Uterus (tissue), 2 donors: ENCODE measurements around the gene ADPRM.
"Not testable (repeated sequence)": the region's sequence is repeated elsewhere in the genome, so short reads cannot be mapped to it uniquely, and the experiment has no call there.

ENCODE experiments used
- CTCF ChIP-seq, 4 experiments: fragments of 200-600 bp in 2 of 4; fragments of 450-650 bp in 2 of 4; sonication (generic) in 2 of 4; IDR thresholded peaks; one replicate each; pipeline ENCODE4 v1.5.1; 2016 to 2019; ENCODE audit warnings: antibody characterized with exemption in 4 of 4, mild to moderate bottlenecking in 2 of 4, moderate library complexity in 1 of 4
- POLR2A ChIP-seq, 2 donors: fragments of 450-650 bp; IDR thresholded peaks; one replicate each; pipeline ENCODE4 v1.6.1; 2016; ENCODE audit warnings: antibody characterized with exemption in 2 of 2, mild to moderate bottlenecking in 1 of 2, moderate library complexity in 1 of 2

GRCh38 chr17:10695875-10696407, 1.5 kb upstream of the ADPRM start:
- TF ChIP-seq CTCF, POLR2A (IDR thresholded peaks at IDR 0.05): not testable (repeated sequence)
